Small intestine (tissue), 7 donors: Measurements from ENCODE around the gene DIPK1B. TPM values are rescaled to one million over a fixed set of nuclear protein-coding genes. Genes with fewer than 3 reads are reported as not detected.
"Not testable (repeated sequence)": the region's sequence is repeated elsewhere in the genome, so short reads cannot be mapped to it uniquely, and the experiment has no call there.

ENCODE experiments used
- DNase-seq, 2 donors: peaks; one replicate each; pipeline versions ENCODE4 v3.0.0 to v3.0.0-alpha.2; 2013
- FAIRE-seq: peaks from 2 replicates; lab custom pipeline; 2012; peaks lifted over from hg19 to GRCh38; lab: Jason Lieb, UNC
- H3K27ac ChIP-seq, 3 donors: one replicate each; pipeline ENCODE4 v1.5.1; 2013; ENCODE audit warnings: low read length in 2 of 3, mild to moderate bottlenecking in 2 of 3, control low read depth in 1 of 3, inconsistent platforms in 1 of 3, low read depth in 1 of 3, moderate library complexity in 1 of 3
- H3K27me3 ChIP-seq, 3 donors: one replicate each; pipeline ENCODE4 v1.6.1; 2013; ENCODE audit warnings: low read length in 3 of 3, inconsistent platforms in 1 of 3; ENCODE audit not compliant: control insufficient read depth in 3 of 3, insufficient read depth in 3 of 3
- H3K36me3 ChIP-seq, 3 donors: one replicate each; pipeline ENCODE4 v1.6.1; 2013; ENCODE audit warnings: low read length in 3 of 3, inconsistent platforms in 1 of 3, low read depth in 1 of 3, mild to moderate bottlenecking in 1 of 3, moderate library complexity in 1 of 3; ENCODE audit not compliant: control insufficient read depth in 3 of 3, insufficient read depth in 2 of 3
- H3K4me1 ChIP-seq, 3 donors: one replicate each; pipeline ENCODE4 v1.6.1; 2013; ENCODE audit warnings: low read length in 2 of 3, inconsistent platforms in 1 of 3, low read depth in 1 of 3, mild to moderate bottlenecking in 1 of 3, moderate library complexity in 1 of 3; ENCODE audit not compliant: control insufficient read depth in 3 of 3, insufficient read depth in 2 of 3
- H3K4me3 ChIP-seq, 3 donors: one replicate each; pipeline ENCODE4 v1.5.1; 2013; ENCODE audit warnings: low read length in 3 of 3, control low read depth in 1 of 3, inconsistent platforms in 1 of 3, low read depth in 1 of 3, mild to moderate bottlenecking in 1 of 3, moderate library complexity in 1 of 3
- H3K9me3 ChIP-seq, 2 donors: one replicate each; pipeline ENCODE4 v1.6.1; 2013; ENCODE audit warnings: low read depth in 1 of 2, low read length in 1 of 2; ENCODE audit not compliant: control insufficient read depth in 2 of 2, insufficient read depth in 1 of 2
- WGBS, 3 donors: extraction: QIAGEN DNeasy Blood & Tissue Kit; methylation state at CpG; one replicate each; pipeline ENCODE4 v1.1.7; 2013; 5-methylcytosine and 5-hydroxymethylcytosine counted together
- polyA plus RNA-seq, 4 donors: library from polyadenylated mRNA; stranded (reverse) in 3 of 4; unstranded in 1 of 4; fragments of 200-250 nt in 3 of 4; fragments of 120-200 nt in 1 of 4; gene quantifications; one replicate each; pipeline versions ENCODE4 v1.2.1 to v1.2.3, GENCODE V29; 2013
- donor health status: healthy with polysubstance abuse.
- donor health status: control.
- donor health status: control.
- donor health status: Bipolar disorder and iron deficiency.
- donor health status: healthy.

Gene DIPK1B
- polyA plus RNA-seq, 4 donors: 0.22 to 12.7 (median 6.6) TPM

DNA sequence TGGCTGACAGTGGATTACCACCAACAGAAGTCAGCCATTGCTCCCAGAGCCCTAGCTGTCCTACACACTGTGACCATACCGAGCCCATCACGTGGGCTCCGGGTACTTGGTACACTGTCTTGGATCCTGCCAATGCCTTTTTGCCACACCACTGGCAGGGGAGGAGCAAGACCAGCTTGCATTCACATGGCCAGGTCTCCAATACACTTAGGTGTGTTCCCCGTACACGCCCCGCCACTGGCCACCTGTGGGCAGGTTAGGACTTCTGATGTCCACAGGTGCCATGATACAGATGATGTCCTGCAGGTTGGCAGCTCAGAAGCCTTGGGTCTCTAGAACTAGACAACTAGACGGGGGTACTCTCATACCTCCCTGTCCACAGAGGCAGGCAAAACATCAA lies 5.4 kb upstream of the DIPK1B start:
- Histone ChIP-seq H3K36me3 (no peaks in the 10 kb centered on the region), H3K9me3 (no peaks in the 10 kb centered on the region), H3K4me3 (no peak overlapping the region), H3K27me3 (peaks cover 0 to 4% (median 3%) of the 10 kb centered on the region in 3 donors), H3K4me1 (peaks cover 0 to 4% (median 3%) of the 10 kb centered on the region in 3 donors), H3K27ac (no peak overlapping the region)
- 85 to 95% (median 94%) methylated on average over 7 of the region's 7 CpGs for WGBS, 3 donors
- no peak for DNase-seq
- FAIRE-seq: no peak

- peaks cover 0 to 5% (median 4%) of the 10 kb centered on the region in 3 donors for H3K27me3 ChIP-seq
- WGBS, 3 donors: 85 to 88% (median 87%) methylated on average over 22 of the region's 22 CpGs
Measured at GRCh38 chr9:136707849-136708517, 4.4 kb upstream of the DIPK1B start.

GRCh38 chr9:136709454-136710109 lies 2.8 kb upstream of the DIPK1B start:
- Histone ChIP-seq H3K4me3 (no peak overlapping the region), H3K4me1 (peaks cover 0 to 15% (median 4%) of the 10 kb centered on the region in 3 donors), H3K27ac (no peak overlapping the region), H3K36me3 (peaks cover 0 to 6% (median 0%) of the 10 kb centered on the region in 3 donors), H3K27me3 (peaks cover 0 to 8% (median 7%) of the 10 kb centered on the region in 3 donors), H3K9me3 (no peaks in the 10 kb centered on the region)
- FAIRE-seq (no peak), DNase-seq (no peak)
- WGBS, 3 donors: 87 to 92% (median 89%) methylated on average over 24 of the region's 24 CpGs

More at GRCh38 chr9:136707849-136708517, 4.4 kb upstream of the DIPK1B start:
- Histone ChIP-seq H3K36me3 (no peaks in the 10 kb centered on the region), H3K4me1 (peaks cover 0 to 6% (median 4%) of the 10 kb centered on the region in 3 donors), H3K9me3 (no peaks in the 10 kb centered on the region), H3K4me3 (no peak overlapping the region), H3K27ac (no peak overlapping the region)
- DNase-seq: no peak
- FAIRE-seq: no peak

DNA sequence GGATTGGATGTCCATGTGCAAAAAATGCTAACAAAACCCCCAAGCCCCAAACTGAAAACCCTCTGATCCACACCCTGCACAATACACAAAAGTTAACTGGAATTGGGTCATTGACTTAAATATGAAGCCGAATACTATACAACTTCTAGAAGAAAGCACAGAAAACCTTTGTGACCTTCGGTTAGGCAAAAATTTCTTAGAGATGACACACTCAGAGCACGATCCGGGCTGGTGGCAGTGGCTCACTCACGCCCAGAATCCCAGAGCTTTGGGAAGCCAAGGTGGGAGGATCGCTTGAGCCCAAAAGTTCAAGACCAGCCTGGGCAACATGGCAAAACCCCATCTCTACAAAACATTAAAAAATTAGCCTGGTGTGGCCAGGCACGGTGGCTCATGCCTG lies 1.8 kb upstream of the DIPK1B start:
- 74 to 92% (median 82%) methylated on average over 7 of the region's 7 CpGs for WGBS, 3 donors
- DNase-seq (no peak), FAIRE-seq (no peak)
- Histone ChIP-seq H3K4me3 (no peak overlapping the region), H3K9me3 (no peaks in the 10 kb centered on the region), H3K27ac (no peak overlapping the region), H3K27me3 (peaks cover 0 to 9% (median 5%) of the 10 kb centered on the region in 3 donors), H3K4me1 (peaks cover 0 to 20% (median 4%) of the 10 kb centered on the region in 3 donors), H3K36me3 (peaks cover 0 to 9% (median 0%) of the 10 kb centered on the region in 3 donors)

GRCh38 chr9:136711219-136711648 lies 1.1 kb upstream of the DIPK1B start:
- 4 to 34% (median 29%) methylated on average over 4 of the region's 4 CpGs for WGBS, 3 donors
- FAIRE-seq, H3K27me3 ChIP-seq, H3K9me3 ChIP-seq, H3K36me3 ChIP-seq, H3K4me3 ChIP-seq, H3K27ac ChIP-seq: not testable (repeated sequence)
- DNase-seq: peak in 1 of 2 donors; percentile 56
- H3K4me1 ChIP-seq: peaks cover 0 to 20% (median 4%) of the 10 kb centered on the region in 3 donors

GRCh38 chr9:136712690-136713544 lies 545 bp downstream of the DIPK1B start:
- Histone ChIP-seq H3K27ac (no peak overlapping the region), H3K9me3 (no peaks in the 10 kb centered on the region), H3K36me3 (peaks cover 0 to 9% (median 0%) of the 10 kb centered on the region in 3 donors), H3K4me3 (peak overlapping the region; percentile 9 to 44 (median 28)), H3K27me3 (peaks cover 0 to 11% (median 3%) of the 10 kb centered on the region in 3 donors), H3K4me1 (peaks cover 0 to 20% (median 4%) of the 10 kb centered on the region in 3 donors)
- 7 to 11% (median 10%) methylated on average over 43 to 56 of the region's 56 CpGs for WGBS, 3 donors
- DNase-seq: no peak
- no peak for FAIRE-seq

GRCh38 chr9:136713550-136713949 lies 1.2 kb downstream of the DIPK1B start:
- peak overlapping the region in 1 of 3 donors; percentile 44 for H3K4me3 ChIP-seq
- no peak for FAIRE-seq
- no peak for DNase-seq
- peaks cover 0 to 20% (median 4%) of the 10 kb centered on the region in 3 donors for H3K4me1 ChIP-seq
- no peaks in the 10 kb centered on the region for H3K9me3 ChIP-seq
- H3K36me3 ChIP-seq: peaks cover 0 to 9% (median 0%) of the 10 kb centered on the region in 3 donors
- WGBS, 3 donors: 29 to 50% (median 43%) methylated on average over 7 to 8 of the region's 8 CpGs
- H3K27ac ChIP-seq: no peak overlapping the region
- peaks cover 0 to 11% (median 3%) of the 10 kb centered on the region in 3 donors for H3K27me3 ChIP-seq
